ENCODE results near the gene FRMPD4.
"Not testable (repeated sequence)": the region's sequence is repeated elsewhere in the genome, so short reads cannot be mapped to it uniquely, and the experiment has no call there.

FRMPD4 gene

GRCh38 chrX:12443534-12444098 is 305.3 kb downstream of the FRMPD4 start:
- DNase-seq, result no peak

DNA sequence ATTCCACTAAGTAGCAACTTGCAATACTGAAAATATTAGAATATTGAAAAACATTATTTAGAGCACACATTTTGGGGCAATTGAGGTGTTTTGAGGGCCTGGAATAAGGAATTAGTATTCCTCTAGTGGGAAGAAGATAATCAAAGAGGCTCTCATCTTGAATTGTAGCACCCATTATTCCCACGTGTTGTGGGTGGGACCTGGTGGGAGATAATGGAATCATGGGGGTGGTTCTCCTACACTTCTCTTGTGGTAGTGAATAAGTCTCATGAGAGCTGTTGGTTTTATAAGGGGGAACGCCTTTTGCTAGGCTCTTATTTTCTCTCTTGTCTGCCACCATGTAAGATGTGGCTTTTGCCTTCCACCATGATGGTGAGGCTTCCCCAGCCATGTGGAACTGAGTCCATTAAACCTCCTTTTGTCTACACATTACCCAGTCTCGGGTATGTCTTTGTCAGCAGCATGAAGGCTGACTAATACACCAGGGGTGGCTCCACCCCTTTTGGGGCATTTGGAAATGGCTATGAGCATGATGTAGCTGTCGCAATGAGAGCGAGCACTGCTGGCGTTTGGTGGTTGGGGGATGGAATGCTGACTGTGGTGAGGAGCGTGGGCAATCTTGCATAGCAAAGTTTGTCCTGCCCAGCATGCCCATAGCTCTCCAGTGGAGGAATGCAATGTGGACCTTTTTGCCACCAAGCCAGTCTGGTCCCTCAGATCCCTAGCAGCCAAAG is 308.2 kb downstream of the FRMPD4 start:
- DNase-seq, result no peak

DNA sequence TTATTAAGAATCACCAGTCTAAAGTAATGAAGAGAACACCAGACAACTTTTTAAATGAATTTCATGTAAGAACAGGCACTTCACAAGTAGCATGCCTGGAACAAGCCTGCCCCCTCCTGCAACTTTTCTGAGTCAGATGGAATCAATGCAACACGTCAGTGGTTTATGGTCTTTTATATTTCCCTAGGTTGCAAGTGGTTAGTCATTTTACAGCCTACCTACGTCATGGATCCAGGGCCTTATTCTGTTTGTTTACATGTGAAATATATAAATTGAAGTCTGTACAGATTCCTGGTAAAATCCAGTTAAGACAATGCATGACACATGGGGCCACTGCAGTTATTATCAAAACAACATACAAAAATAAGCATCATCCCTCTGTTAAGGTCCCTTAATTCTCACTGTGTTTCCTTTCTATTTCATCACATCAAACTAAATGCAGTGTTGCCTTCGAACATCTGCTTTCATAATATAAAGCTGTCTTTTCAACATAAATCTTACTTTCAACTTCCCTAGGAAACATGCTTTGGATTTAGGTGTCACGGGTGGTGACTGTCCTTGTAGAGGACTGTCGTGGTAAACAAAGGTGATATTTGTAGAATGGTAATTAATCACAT is 309.3 kb downstream of the FRMPD4 start:
- DNase-seq, result no peak

DNA sequence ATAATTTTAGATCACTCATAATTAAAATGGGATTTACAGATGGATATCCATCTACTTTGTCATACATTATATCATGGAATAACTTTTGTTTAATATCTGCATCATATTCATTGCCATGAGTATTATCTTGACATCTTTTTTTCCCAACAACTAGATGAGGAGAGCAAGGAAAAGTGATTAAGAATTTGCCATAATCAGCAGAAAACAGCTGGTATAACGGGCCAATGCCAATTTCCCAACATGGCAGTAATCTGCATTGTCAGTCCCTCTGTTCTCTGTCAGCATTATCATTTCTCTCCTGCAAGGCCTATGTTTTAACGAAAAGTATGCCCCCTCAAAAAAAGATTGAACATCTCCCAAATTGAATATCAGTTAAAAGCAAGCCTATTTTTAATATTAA is 314.0 kb downstream of the FRMPD4 start:
- DNase-seq, result no peak

GRCh38 chrX:12460929-12461328 is 322.7 kb downstream of the FRMPD4 start:
- no peak for DNase-seq

DNA sequence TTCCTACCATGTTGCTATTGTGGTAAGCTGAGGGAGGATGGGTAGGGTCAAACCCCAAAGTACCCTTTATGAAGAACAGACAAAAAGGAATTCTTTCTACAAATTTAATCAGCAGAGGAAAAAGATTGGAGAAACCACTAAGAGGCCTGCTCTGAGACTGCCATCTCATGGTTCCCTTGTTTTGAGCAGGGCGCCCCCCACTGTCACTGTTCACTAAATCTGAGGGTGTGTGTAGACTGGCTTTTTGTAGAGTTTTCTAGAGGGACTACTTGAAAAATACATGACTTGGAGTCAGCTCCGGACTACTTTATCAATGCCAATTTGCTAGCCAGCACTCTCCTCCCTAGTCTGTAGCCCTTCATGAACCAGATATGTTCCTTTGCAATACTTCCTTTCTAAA is 324.8 kb downstream of the FRMPD4 start:
- no peak for DNase-seq

DNA sequence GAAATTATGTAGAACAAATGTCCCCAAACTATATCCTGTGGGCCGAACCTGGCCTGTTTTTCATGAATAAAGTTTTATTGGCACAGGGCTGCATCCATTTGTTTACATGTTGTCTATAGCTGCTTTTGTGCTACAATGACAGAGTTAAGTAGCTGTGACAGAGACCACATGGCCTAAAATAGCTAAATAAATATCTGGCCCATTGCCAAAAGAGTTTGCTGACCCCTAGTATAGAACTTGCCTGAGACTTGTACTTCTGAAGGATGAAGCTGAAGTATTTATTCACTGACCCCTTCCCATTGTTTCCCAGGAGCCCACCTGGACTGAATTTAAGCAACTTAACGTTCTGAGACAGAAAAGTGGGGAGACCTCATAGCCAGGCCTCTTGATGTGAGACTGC is 325.6 kb downstream of the FRMPD4 start:
- DNase-seq, result no peak

DNA sequence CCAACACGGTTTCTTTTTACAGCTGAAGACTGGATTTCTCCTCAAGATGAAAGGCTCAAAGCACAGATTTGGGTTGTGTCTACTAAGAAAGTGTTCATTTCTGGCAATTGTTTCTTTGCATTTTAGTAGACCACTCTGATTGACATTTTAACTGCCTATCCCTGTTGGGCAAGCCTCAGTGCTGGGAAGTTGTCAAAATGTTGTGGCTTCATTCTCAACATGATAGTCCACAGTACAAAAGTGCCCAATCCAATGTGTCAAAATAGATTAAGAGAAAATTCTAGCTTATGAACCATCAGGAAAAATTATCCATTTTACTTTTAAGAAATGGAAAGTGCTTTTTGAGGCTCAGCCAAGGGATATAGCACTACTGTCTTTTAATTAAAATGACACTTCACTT is 329.0 kb downstream of the FRMPD4 start:
- DNase-seq, result no peak

DNA sequence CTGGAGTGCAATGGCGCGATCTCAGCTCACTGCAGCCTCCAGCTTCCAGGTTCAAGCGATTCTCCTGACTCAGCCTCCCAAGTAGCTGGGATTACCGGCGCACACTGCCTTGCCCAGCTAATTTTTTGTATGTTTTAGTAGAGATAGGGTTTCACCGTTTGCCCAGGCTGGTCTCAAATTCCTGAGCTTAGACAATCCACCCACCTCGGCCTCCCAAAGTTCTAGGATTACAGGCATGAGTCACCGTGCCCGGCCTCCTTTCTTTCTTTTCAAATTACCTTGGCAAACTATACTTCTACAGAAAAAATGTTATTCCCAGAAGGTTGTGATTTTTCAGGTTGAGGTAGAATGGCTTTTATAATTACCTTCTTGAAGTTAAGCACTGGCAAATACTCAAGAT is 331.0 kb downstream of the FRMPD4 start:
- DNase-seq, result no peak

GRCh38 chrX:12471061-12471460 is 332.8 kb downstream of the FRMPD4 start:
- DNase-seq, result no peak

GRCh38 chrX:12480956-12481355 is 342.7 kb downstream of the FRMPD4 start:
- no peak for DNase-seq

DNA sequence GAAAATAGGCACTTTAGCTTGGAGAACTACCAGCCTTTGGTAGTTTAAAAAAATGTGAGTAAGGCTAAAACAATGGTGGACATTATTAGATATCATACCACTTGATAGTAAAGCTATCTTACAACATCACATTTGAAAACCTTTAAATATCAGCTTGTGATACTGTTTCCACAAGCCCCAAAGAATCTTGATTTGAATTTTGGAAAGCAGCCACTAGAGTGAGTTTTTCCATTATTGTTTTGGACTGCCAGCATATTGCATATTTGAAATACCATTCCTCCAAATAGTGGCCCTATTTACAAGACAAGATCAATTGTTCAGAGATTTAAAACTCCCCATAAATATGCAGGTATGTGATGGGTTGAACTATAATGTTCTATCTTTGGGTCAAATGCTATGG is 349.9 kb downstream of the FRMPD4 start:
- no peak for DNase-seq

GRCh38 chrX:12488771-12489170 is 350.5 kb downstream of the FRMPD4 start:
- DNase-seq, result no peak

GRCh38 chrX:12489341-12489740 is 351.1 kb downstream of the FRMPD4 start:
- no peak for DNase-seq

- DNase-seq, result no peak
Measured at GRCh38 chrX:12494400-12495138, 356.3 kb downstream of the FRMPD4 start.

- no peak for DNase-seq
Measured at GRCh38 chrX:12496343-12496742, 358.1 kb downstream of the FRMPD4 start.

GRCh38 chrX:12497832-12498591 is 359.7 kb downstream of the FRMPD4 start:
- DNase-seq, result no peak

- no peak for DNase-seq
Measured at GRCh38 chrX:12505127-12505526, 366.9 kb downstream of the FRMPD4 start.

GRCh38 chrX:12515384-12515783 is 377.1 kb downstream of the FRMPD4 start:
- DNase-seq, result not testable (repeated sequence)

- DNase-seq, result no peak
Measured at GRCh38 chrX:12526306-12526705, 388.0 kb downstream of the FRMPD4 start.

- not testable (repeated sequence) for DNase-seq
Measured at GRCh38 chrX:12538096-12538495, 399.8 kb downstream of the FRMPD4 start.

- DNase-seq, result not testable (repeated sequence)
Measured at GRCh38 chrX:12542251-12542650, 404.0 kb downstream of the FRMPD4 start.

- DNase-seq, result no peak
Measured at GRCh38 chrX:12548341-12548740, 410.1 kb downstream of the FRMPD4 start.

Data from activated T-cell treated with anti-CD3 and anti-CD28 coated beads for 4 hours (primary cell).